AG09319 (cell line): ENCODE results near the gene TMEM247.

Experiments used
- DNase-seq: peaks from one replicate; pipeline ENCODE4 v3.0.0-alpha.2; 2010; ENCODE audit warnings: low read depth; ENCODE audit errors: extremely low read depth
- CTCF ChIP-seq: IDR thresholded peaks from 2 replicates; pipeline ENCODE4 v1.5.1; 2011; ENCODE audit warnings: low read depth, mild to moderate bottlenecking, inconsistent platforms, low read length, moderate library complexity

TMEM247 gene

DNA sequence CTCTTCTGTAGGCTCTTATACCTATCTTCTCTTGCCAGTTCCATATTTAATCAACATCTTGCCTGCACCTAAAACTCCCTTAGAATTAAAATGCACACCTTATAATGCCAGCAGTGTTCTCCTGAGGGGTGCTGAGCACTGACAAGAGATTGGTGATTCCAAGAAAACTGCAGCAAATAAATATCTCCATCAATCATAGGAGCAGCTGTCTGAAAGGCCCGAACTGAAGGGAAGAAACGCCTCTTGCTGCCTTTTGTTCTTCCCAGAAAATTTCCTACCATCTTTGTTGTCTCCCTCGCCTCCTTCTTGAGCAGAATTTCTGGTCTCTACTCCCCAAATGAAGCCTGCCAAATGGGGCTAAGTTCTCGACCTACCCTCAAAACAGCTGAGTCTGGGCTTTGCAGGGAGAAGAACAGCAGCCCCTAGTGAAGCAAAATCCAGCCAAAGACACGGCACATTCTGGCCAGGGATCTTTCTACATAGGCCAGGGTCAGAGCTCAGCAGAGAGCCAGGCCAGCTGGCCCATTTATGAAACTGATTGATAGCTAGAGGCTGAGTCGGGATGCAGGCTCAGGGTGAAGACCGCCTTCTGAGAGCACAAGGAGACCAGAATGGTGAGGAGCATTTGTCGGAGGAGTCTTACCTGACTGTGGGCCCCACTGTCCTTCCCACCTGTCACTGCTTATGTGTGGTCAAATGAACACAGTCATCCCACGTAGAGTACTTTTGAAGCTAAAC, 20.4 kb upstream of the TMEM247 start:
- no peak for DNase-seq
- TF ChIP-seq CTCF, result no peak

DNA sequence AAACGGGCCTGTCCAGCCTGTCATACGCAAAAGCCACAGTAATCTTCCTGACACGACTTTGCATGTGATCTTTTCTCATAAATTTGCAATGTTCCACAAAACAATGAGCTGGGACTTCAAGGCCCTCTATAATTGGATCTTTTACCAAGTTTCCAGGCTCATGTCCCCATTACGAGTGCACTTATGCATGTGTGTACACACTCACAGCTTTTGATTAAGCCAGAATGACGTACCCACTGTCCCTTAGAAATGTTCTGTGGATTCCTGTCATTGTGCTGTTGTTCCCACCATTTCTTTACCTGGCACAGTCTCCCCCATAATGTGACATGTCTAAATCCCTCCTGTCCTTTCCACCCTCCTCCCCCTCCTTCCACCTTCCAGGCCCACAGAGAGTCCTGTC, 19.7 kb upstream of the TMEM247 start:
- no peak for TF ChIP-seq CTCF

GRCh38 chr2:46460241-46460921, 19.0 kb upstream of the TMEM247 start:
- DNase-seq, result no peak
- no peak for TF ChIP-seq CTCF

More for the DNA sequence above, 19.7 kb upstream of the TMEM247 start:
- no peak for DNase-seq

GRCh38 chr2:46461011-46461674, 18.2 kb upstream of the TMEM247 start:
- peak; percentile 34 for DNase-seq
- peak; percentile 99 for TF ChIP-seq CTCF

- no peak for TF ChIP-seq CTCF
- DNase-seq, result no peak
Observed at GRCh38 chr2:46461709-46462171, 17.6 kb upstream of the TMEM247 start.

DNA sequence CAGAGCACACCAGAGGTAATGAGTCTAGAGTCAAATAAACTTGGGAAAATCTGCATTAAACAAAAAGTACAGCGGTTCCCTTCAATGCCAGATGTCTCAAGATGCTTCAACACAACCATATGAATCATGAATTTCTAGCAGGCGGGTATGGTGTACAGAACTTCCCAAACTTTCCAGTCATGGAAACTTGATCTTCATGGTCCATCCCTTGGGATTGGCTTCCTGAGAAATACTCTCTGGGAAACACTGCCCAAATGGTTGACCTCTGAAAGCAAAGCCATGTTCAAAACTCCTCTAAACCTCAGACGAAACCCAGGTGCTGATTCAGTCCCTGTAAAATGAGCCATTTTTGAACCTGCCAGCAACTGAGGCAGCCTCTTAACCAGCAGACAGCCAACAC, 16.4 kb upstream of the TMEM247 start:
- DNase-seq, result peak; percentile 57
- TF ChIP-seq CTCF, result no peak

GRCh38 chr2:46469116-46469515, 10.2 kb upstream of the TMEM247 start:
- TF ChIP-seq CTCF, result no peak
- no peak for DNase-seq
